ENCODE measurements around the gene CD7.

DNA sequence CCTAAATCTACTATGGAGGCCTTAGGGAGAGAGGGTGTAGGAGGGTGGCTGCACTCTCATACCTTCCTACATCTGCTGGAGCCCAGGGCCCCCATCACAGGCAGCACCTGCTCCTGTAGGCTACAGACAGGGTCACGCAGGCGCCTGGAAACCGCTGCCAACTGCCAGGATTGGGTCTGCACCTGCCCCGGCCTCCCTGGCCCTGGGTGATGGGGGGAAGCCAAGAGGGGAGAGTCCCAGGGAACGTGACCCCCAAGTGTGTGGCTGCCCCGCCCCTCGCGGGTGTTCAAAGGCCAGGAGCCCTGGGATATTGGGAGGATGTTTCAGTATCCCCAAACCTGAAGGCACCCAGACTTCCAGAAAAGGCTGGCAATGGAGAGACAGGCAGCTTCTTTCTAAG lies 36.1 kb upstream of the CD7 start:
- TF ChIP-seq POLR2AphosphoS5 (IDR thresholded peaks at IDR 0.05; ENCODE audit: borderline replicate concordance, low read depth, low read length) (no peak), EZH2 (IDR thresholded peaks at IDR 0.05) (no peak), FOXP2 (optimal IDR thresholded peaks at IDR 0.05; ENCODE audit: control extremely low read depth, extremely low read length, insufficient read depth) (no peak)

All from SK-N-MC (cell line).